Kidney glomerular epithelial cell (primary cell): ENCODE measurements around the gene MME.

Experiments
- DNase-seq: peaks from one replicate; lab custom pipeline; 2025; lab: John Stamatoyannopoulos, UW

MME gene

GRCh38 chr3:155147588-155147987 lies 67.5 kb downstream of the MME start:
- DNase-seq: no peak

- no peak for DNase-seq
Measured at GRCh38 chr3:155149494-155149893, 69.4 kb downstream of the MME start.

DNA sequence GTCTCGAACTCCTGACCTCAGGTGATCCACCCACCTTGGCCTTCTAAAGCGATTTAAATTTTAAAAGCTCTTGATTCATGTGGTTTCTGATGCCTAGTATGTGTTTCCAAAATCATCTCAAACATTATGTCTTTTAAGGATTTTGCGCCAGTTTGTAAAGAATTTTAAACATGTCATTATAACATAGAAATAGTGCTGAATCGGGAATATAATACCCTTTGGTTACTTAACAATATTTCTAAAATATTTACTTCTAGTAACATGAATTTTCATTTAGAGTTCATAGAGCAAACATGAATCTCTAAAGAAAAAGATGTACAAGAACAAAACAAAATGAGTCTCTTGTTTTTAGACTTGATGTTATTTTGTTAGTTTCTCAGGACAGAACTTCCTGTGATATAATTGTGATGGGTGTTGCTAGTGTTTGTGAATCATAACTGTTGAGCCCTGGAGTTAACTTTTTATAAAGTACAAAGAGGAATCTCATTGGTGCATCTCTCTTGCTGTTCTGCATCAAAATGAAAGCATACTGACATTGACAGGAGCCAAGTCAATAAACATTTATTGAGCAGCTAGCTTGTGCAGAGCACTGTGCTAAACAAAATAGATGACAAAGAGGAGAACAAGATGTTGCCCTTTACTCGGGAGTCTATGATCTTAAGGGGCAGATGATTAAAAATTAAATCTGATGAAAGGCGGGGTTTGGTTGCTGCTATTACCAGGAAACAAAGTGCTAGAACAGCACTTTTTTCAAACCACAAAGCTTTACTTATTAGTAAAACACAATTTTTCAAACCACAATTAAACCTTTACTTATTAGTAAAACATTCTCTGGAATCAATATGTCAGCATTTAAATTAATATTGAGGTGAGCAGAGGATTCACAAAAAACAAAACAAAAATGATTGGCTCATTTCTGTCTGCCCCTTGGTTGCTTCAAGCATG lies 73.4 kb downstream of the MME start:
- no peak for DNase-seq

DNA sequence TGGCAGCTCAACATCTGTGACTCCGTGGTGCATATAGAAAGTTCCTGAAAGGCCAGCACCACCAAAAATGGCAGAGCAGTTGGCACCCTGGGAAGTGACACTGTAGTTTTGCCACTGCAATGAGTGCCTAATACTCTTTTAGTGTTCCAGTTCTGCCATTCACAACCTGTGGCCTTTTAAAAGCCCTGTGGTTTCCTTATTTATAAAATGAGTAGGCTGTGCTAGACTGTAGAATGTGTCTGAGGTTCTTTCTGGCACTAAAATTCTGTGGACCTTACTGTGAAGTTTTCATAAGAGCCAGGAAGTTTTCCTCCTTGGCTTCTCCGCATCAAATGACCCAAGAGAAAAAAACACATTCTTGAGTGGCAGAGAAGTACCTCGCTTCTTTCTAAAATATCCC lies 74.1 kb downstream of the MME start:
- DNase-seq: no peak

DNA sequence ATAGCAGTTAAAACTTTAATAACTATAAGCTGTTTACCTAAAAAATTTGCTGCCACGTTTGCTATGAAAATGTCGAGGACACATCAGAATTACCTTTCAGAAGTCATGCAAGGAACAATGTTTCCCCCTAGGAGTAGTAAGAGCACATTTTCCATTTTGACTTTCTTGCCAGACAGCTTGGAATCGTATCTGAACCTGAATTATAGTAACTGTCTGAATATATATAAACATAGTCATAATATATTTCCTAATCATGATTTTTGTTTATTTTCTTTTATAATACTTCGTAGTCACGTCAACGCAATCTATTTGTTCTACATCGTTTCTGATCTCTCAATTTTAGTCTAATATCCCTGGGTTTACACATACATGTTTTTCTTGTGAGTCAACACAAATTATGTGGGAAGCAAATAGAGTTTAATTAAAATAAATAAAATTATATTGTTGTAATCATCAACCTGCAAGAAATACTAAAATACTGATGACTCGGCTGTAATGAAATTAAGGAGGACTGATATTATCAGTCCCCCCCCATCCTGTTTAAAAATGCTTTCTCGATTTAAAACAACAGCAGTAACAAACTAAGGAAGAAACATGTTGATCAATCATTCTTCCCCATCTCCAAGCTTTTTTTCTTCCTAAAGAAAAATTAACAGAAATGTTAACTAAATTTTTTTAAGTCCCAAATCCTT lies 78.4 kb downstream of the MME start:
- DNase-seq: no peak

DNA sequence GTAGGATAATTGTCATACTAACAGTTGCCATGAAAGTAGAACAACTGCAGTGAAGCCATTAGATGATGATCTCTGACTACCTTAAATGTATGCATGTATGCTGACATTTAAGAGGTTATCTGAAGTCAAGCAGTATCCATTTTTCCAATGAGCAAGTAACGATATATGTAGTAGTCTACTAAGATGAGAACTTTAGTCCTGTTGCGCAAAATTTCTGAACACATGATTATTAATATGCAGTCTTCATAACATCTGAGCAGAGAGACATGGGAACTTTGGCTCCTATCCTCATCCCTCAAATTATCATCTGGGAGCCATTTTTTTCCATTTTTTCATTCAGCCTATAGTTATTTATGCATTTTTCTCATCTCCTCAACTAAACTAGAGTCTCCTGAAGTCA lies 79.2 kb downstream of the MME start:
- DNase-seq: no peak

DNA sequence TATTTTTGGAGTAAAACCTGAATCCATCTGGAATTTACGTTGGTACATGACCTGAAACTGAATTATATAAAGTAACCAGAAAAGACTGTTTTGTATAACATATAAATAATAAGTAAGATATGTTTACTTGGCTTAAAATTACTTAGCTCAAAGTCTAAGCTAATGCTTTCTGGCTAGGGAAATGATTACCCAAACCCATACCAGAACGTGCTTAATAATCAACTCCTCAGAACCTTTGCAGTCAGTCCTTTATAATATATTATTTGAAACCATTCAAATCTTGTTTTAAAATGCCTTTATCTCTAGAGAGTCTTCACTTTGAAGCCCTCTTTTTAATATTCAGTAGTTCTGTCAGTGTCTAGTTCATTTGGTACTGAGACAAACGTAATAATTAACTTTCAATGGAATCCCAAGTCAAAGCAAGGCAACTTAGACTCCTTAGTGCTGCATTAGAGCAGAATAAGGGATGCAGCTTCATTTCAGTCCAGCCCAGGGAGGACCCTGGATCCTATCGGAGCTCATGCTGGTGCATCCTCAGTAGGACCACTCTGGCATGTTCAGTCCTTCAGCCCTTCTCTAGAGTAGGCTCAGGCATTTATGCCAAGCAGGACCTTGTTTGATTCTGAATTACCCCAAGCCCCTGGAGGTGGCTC lies 81.6 kb downstream of the MME start:
- DNase-seq: no peak

GRCh38 chr3:155164306-155164705 lies 84.2 kb downstream of the MME start:
- DNase-seq: no peak

- DNase-seq: no peak
Measured at GRCh38 chr3:155166441-155166840, 86.3 kb downstream of the MME start.

- no peak for DNase-seq
Measured at GRCh38 chr3:155169197-155169596, 89.1 kb downstream of the MME start.

GRCh38 chr3:155173771-155174170 lies 93.7 kb downstream of the MME start:
- DNase-seq: no peak

DNA sequence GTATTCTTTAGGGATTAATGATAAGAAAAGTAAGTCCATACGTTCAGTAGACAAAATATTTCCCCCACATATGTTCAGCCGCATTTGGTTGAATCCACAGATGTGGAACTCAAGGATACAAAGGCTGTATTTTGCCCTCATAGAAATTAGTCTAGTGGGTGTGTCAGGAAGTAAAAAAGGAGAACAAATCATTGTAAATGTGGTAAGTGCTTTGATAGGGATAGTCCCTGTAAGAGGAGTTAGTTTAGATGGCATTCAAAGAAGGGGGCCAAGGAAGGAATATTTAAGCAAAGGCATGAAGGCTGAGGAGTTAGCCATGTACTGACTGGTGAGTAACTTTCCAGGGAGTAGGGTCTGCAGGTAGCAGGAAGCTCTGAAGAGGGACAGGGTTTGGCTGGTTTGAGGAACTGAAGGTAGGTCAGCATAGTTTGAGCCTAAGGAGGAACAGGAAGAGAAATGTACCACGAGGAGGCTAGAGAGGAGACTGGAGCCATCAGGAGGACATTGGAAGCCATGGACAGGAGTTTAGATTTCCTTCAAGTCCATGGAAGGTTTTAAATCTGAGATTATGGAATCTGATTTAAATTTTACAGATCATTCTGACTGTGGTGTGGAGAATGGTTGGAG lies 98.8 kb downstream of the MME start:
- no peak for DNase-seq

DNA sequence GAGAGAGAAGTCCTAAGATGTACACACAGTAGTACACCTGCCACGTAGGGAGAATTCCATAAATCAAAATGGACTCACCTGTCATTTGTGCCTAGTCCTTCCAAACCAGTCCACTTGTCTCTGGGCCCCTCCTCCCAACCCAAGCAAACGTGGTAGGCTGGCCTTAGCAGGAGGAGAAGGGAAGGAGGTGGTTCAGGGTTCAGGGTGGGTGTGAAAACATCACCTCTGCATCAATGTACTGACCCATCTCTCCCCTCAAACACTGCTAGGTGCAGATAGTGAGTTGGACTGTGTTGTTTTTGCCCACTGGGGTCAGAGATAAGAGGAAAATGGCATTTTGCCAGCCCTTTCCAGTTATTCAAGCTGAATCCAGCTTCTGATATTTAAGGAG lies 99.3 kb downstream of the MME start:
- DNase-seq: no peak

- no peak for DNase-seq
Measured at GRCh38 chr3:155179966-155180757, 100.0 kb downstream of the MME start.

GRCh38 chr3:155182467-155182866 lies 102.3 kb downstream of the MME start:
- no peak for DNase-seq

DNA sequence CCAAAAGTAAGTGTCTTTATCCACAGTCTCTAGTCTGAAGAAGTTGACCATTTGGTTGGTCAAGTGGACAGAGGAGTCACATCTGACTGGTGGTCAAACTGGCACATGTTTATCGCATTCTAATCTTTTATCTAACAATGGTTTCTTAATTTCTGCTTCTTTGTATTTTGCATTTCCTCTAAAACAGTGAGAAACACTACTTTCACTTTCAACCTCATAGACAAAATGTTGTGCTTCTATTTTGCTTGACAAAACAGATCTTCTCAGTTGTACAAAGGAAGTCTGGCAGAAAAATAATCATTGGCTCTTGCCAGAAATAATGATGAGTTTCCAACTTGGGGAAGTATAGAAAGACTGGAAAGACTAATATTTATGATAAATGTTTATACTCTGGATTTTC lies 103.9 kb downstream of the MME start:
- DNase-seq: no peak

DNA sequence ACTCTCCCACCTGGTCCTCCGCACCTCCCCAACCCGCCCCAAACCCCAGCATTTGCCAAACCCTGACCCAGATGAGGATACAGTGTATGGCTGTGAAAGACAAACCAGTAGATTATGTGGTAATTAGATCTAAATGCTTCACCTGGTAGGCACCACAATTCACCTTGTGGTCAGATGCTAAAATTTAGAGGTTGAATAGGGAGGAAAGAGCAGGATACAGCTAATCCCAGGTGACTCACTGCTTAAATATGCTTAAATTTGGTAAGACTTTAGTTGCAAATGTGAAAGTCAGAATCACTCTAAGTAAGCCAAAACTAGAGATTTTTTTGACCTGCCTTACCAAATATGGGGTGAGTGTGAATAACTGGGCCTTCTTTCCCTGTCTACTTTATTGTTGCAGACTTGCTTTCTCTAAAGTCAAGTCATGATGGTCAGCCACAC lies 105.5 kb downstream of the MME start:
- DNase-seq: no peak

DNA sequence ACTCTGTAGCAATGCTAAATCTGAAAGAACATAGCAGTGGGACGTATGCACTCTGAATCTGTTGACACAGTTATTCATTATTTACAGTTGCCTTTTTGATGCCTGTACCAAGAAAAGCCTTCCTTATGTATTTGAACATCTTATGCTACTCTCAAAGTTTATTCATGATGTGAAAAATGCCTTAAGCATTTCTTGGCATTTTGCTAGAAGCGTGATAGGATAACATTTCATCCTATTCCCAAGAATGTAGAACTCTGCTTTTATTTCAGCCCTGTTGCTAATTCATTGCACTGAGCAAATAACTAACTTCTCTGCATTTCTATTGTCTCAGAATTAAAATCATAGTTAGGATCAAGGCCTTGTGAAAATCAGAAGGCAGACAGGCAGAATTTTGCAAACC lies 107.9 kb downstream of the MME start:
- DNase-seq: no peak

GRCh38 chr3:155189478-155189877 lies 109.4 kb downstream of the MME start:
- no peak for DNase-seq

DNA sequence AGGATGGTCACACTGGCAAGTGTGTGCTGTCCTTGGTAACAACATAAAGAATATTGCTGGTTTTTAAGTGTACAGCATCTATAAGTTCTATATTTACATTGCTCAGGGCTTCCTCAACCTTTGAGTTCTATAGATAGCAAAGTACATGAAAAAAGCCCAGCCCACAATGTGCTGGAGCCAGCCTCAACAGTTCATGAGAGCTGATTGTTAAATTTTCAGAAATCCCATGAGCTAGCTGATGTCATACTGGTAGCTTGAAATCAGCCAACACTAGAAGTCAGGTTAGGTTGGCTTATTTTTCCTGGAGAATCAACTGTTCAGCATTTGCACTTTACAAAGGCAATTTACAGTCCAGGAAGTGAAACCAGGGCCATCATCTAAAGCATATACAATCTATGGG lies 110.6 kb downstream of the MME start:
- DNase-seq: no peak

- no peak for DNase-seq
Measured at GRCh38 chr3:155192957-155193746, 113.0 kb downstream of the MME start.
